OCI-LY7 (cell line): ENCODE results near the gene SREBF1. TPM values are rescaled to one million over a fixed set of nuclear protein-coding genes. Genes with fewer than 3 reads are reported as not detected.

Source experiments
- BruUV-seq: library from RNA; stranded (reverse); fragments of 400-500 nt; replicated peaks from 2 replicates; lab custom pipeline; 2021; lab: Mats Ljungman, UMichigan
- CTCF ChIA-PET: fragments of 300-600 bp; sonication (Branson Sonifier 250); formaldehyde crosslinking; loops from one replicate; lab custom pipeline; 2022; ENCODE audit warnings: antibody characterized with exemption; ENCODE audit not compliant: unreplicated experiment; lab: Charles Lee
- POLR2A ChIA-PET: fragments of 300-600 bp; sonication (Branson Sonifier 250); formaldehyde crosslinking; loops from one replicate; lab custom pipeline; 2022; ENCODE audit warnings: antibody characterized with exemption; lab: Charles Lee
- DNase-seq: peaks from one replicate; pipeline ENCODE4 v3.0.0-alpha.2; 2015; ENCODE audit warnings: low spot score
- H2AFZ ChIP-seq: fragments of 200-600 bp; sonication (generic), shearing (Covaris generic); 2 replicates; pipeline ENCODE4 v1.6.1; 2014; ENCODE audit warnings: mild to moderate bottlenecking, antibody characterized with exemption, low read length, moderate library complexity
- H3K27ac ChIP-seq: fragments of 200-600 bp; sonication (generic); 2 replicates; pipeline ENCODE4 v1.5.1; 2014; ENCODE audit warnings: mixed run types, low read depth, mild to moderate bottlenecking, moderate library complexity, low read length, inconsistent platforms; ENCODE audit not compliant: poor library complexity, severe bottlenecking
- H3K36me3 ChIP-seq: fragments of 200-600 bp; sonication (generic); 2 replicates; pipeline ENCODE4 v1.6.1; 2014; ENCODE audit warnings: mild to moderate bottlenecking, antibody characterized with exemption, low read length, moderate library complexity, mixed read lengths; ENCODE audit not compliant: insufficient read depth
- H3K4me1 ChIP-seq: fragments of 200-600 bp; sonication (generic); 2 replicates; pipeline ENCODE4 v1.5.1; 2014; ENCODE audit warnings: mild to moderate bottlenecking, low read length; ENCODE audit not compliant: insufficient read depth, poor library complexity, severe bottlenecking
- H3K4me2 ChIP-seq: fragments of 200-600 bp; sonication (generic); 2 replicates; pipeline ENCODE4 v1.6.1; 2014; ENCODE audit warnings: mild to moderate bottlenecking, low read length
- H3K4me3 ChIP-seq: fragments of 200-600 bp; sonication (generic); 2 replicates; pipeline ENCODE4 v1.5.1; 2014; ENCODE audit warnings: mild to moderate bottlenecking, low read depth, low read length; ENCODE audit not compliant: poor library complexity, severe bottlenecking
- H3K79me2 ChIP-seq: fragments of 200-600 bp; sonication (generic); 2 replicates; pipeline ENCODE4 v1.6.1; 2016; ENCODE audit warnings: low read depth, mild to moderate bottlenecking, low read length, moderate library complexity, mixed read lengths; ENCODE audit not compliant: insufficient read depth
- H3K9me2 ChIP-seq: fragments of 200-600 bp; sonication (generic); 2 replicates; pipeline ENCODE4 v1.6.1; 2016; ENCODE audit warnings: mild to moderate bottlenecking, low read length, mixed read lengths; ENCODE audit not compliant: insufficient read depth
- H3K9me3 ChIP-seq: fragments of 200-600 bp; sonication (generic); 2 replicates; pipeline ENCODE4 v1.6.1; 2014; ENCODE audit warnings: mild to moderate bottlenecking, mixed run types, low read length, mixed read lengths
- H4K20me1 ChIP-seq: fragments of 200-600 bp; sonication (generic); 2 replicates; pipeline ENCODE4 v1.6.1; 2014; ENCODE audit warnings: mild to moderate bottlenecking, antibody characterized with exemption, low read length, moderate library complexity, mixed read lengths; ENCODE audit not compliant: insufficient read depth
- EZH2phosphoT487 ChIP-seq: fragments of 200-600 bp; sonication (generic); IDR thresholded peaks from 2 replicates; pipeline ENCODE4 v1.6.1; 2018; ENCODE audit warnings: low read depth, borderline replicate concordance, mild to moderate bottlenecking, mixed run types, antibody characterized with exemption, low read length, moderate library complexity, mixed read lengths
- intact Hi-C: fragments of 100-400 bp; cut with micrococcal nuclease; formaldehyde crosslinking; loops from one replicate; pipeline ENCODE4 v1.10.0; 2022; ENCODE audit not compliant: unreplicated experiment
- total RNA-seq, 2 experiments: library from RNA; depleted of rRNA in 1 of 2; stranded (reverse); fragments of >200 nt in 1 of 2; shearing (Covaris generic) in 1 of 2; gene quantifications; 2 replicates each; pipeline ENCODE4 v1.2.3, GENCODE V29; 2014 to 2022
- TF ChIP-seq, protein P1 (sequence below): fragments of 200-600 bp; sonication (generic); conservative IDR thresholded peaks from 2 replicates; pipeline ENCODE4 v1.5.1; 2014; ENCODE audit warnings: mild to moderate bottlenecking, antibody characterized with exemption, low read length, moderate library complexity, mixed read lengths

Gene SREBF1
- total RNA-seq, 2 experiments from 2014 or later: 70.4 to 187 TPM

GRCh38 chr17:17841601-17842025 lies 4.8 kb upstream of the SREBF1 start:
- H3K4me1 ChIP-seq: peaks cover 45% of the 10 kb centered on the region
- H3K9me2 ChIP-seq: no peaks in the 10 kb centered on the region
- H3K4me2 ChIP-seq: no peak overlapping the region
- H2AFZ ChIP-seq: no peak overlapping the region
- no peak overlapping the region for H3K4me3 ChIP-seq
- no peaks in the 10 kb centered on the region for H3K36me3 ChIP-seq
- no peaks in the 10 kb centered on the region for H3K79me2 ChIP-seq
- TF ChIP-seq, protein P1, sequence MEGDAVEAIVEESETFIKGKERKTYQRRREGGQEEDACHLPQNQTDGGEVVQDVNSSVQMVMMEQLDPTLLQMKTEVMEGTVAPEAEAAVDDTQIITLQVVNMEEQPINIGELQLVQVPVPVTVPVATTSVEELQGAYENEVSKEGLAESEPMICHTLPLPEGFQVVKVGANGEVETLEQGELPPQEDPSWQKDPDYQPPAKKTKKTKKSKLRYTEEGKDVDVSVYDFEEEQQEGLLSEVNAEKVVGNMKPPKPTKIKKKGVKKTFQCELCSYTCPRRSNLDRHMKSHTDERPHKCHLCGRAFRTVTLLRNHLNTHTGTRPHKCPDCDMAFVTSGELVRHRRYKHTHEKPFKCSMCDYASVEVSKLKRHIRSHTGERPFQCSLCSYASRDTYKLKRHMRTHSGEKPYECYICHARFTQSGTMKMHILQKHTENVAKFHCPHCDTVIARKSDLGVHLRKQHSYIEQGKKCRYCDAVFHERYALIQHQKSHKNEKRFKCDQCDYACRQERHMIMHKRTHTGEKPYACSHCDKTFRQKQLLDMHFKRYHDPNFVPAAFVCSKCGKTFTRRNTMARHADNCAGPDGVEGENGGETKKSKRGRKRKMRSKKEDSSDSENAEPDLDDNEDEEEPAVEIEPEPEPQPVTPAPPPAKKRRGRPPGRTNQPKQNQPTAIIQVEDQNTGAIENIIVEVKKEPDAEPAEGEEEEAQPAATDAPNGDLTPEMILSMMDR: no peak
- TF ChIP-seq EZH2phosphoT487: no peak
- intact Hi-C loops: no loop called here
- ChIA-PET POLR2A (interaction anchor here (0.6 to 1.6 kb wide), 2 partner anchors 8 to 67 kb away, joined by 3 to 12 read pairs; no protein-coding TSS in a partner anchor), CTCF (interaction anchor here (1.1 kb wide), 1 partner anchor 165 kb away, joined by 3 read pairs; no protein-coding TSS in a partner anchor)
- BruUV-seq: no TSS peak
- DNase-seq: no peak
- H3K9me3 ChIP-seq: no peaks in the 10 kb centered on the region
- no peaks in the 10 kb centered on the region for H4K20me1 ChIP-seq
- peak overlapping the region; percentile 88 for H3K27ac ChIP-seq

DNA sequence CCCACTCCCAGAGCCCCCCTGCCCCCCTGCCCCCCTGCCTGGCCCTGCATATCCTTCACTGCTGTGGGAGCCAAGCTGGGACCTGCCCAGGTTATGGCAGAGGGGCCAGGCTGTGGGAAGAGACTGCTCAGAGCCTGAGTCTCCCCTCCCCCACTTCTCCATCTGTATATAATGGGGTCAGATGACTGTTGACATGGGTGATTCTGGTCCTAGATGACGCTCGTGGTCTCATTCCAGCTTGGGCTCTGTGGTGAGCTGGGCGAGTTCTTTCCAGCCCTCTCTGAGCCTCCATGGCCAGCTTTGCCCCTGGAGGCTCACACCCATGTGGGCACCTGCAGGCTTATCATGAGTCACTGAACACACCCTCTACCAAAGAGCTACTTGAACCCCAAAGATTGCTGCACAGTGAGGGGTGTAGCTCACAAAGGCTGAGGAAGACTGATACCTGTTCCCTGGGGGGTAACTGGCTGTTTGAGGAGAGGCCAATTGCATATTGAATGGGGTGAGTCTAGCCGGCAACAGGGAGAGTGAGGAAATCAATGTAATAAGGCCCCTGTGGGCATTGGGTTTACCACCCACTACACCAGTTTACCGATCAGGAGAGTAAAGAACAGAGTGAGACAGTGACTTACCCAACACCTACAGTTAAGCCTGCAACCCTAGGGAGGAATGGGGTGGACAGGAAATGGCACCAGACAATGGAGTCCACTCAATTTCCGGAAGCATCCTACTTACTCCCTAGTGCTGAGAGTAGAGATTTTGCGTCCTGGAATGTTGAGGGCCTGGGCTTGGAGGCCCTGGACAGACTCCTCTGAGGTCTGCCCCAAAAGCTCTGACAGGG lies 4.2 kb upstream of the SREBF1 start:
- no peak for TF ChIP-seq EZH2phosphoT487
- ChIA-PET CTCF (interaction anchor here (1.1 kb wide), 1 partner anchor 164 kb away, joined by 3 read pairs; no protein-coding TSS in a partner anchor), POLR2A (interaction anchor here (0.6 to 1.6 kb wide), 5 partner anchors 8 to 664 kb away, joined by 3 to 12 read pairs (median 3); no protein-coding TSS in a partner anchor)
- no peak overlapping the region for H2AFZ ChIP-seq
- peaks cover 1% of the 10 kb centered on the region; the same call in 1 of the 2 replicates for H3K79me2 ChIP-seq
- H3K4me2 ChIP-seq: peak overlapping the region; percentile 71
- peak overlapping the region; percentile 88 for H3K27ac ChIP-seq
- no peaks in the 10 kb centered on the region for H3K9me2 ChIP-seq
- no peaks in the 10 kb centered on the region for H3K9me3 ChIP-seq
- no TSS peak for BruUV-seq
- H3K4me3 ChIP-seq: peak overlapping the region; percentile 69
- no peaks in the 10 kb centered on the region for H3K36me3 ChIP-seq
- no peaks in the 10 kb centered on the region for H4K20me1 ChIP-seq
- peak; percentile 22 for DNase-seq
- intact Hi-C loops: no loop called here
- peaks cover 46% of the 10 kb centered on the region for H3K4me1 ChIP-seq

DNA sequence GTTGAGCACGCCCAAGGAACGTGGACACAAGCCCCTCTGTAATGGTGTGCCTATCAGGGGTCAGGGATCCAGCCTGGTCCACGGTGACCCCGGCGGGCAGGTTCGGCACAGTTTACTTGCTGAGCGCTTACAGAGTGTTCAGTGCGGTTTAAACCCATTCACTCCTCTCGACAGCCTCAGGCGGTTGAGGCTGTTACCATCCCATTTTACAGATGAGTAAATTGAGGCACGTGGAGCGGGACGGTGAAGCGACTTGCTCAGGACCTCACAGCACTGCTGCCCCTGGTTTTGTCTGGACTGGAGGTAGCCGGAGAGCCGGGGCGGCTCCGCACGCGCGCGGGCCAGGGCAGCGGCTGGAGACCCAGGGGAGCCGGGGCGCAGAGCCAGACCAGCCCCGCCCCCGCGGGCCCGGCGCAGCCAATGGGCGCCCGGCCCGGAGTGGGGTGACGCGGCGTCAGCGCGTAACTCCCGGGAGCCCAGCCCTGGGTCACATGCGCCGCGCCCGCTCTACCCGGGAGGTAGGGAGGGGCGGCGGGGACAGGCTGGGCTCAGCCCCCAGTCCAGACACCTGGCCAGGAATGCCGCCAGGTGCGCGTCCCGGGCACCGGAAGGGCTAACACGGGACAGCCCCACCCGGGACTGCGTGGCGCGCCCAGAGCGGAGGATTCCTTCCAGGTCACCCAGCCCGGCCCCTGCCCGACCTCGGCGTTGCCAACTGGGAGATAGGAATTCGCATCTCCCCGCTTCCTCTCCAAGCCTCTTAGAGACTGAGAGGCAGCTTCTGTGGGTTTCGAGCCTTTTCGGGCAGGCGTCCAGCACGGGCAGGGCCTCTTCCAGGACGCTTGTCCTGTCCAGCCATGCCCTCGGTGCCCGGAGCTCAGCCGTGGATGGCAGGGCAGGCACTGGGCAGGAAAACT lies 3.3 kb upstream of the SREBF1 start:
- Histone ChIP-seq H3K9me3 (no peaks in the 10 kb centered on the region), H3K27ac (peak overlapping the region; percentile 88), H3K9me2 (no peaks in the 10 kb centered on the region), H3K4me1 (peaks cover 55% of the 10 kb centered on the region), H2AFZ (peak overlapping the region; percentile 29), H3K36me3 (peaks cover 2% of the 10 kb centered on the region; the same call in 1 of the 2 replicates), H3K79me2 (peaks cover 10% of the 10 kb centered on the region), H3K4me2 (peak overlapping the region; percentile 71), H3K4me3 (peak overlapping the region; percentile 69), H4K20me1 (no peaks in the 10 kb centered on the region)
- BruUV-seq: no TSS peak
- ChIA-PET POLR2A (interaction anchor here (0.6 to 1.6 kb wide), 6 partner anchors 9 to 663 kb away, joined by 3 to 12 read pairs (median 3); no protein-coding TSS in a partner anchor), CTCF (interaction anchor here (1.9 kb wide), 1 partner anchor 27 kb away, joined by 5 read pairs; no protein-coding TSS in a partner anchor)
- TF ChIP-seq EZH2phosphoT487: no peak
- TF ChIP-seq, protein P1: no peak
- intact Hi-C loops: no loop called here
- peak; percentile 90 for DNase-seq
